Nephron (organoid): ENCODE results near the gene RAMP2.

Experiments
- H3K27ac Mint-ChIP-seq, 3 experiments: 2 replicates each; pipeline ENCODE4 v1.8.0; 2020; ENCODE audit warnings: mixed read lengths in 3 of 3, mild to moderate bottlenecking in 2 of 3, moderate library complexity in 1 of 3
- H3K27me3 Mint-ChIP-seq: 2 replicates; pipeline ENCODE4 v1.8.0; 2021; ENCODE audit warnings: low read depth, mild to moderate bottlenecking, moderate library complexity, mixed read lengths
- H3K36me3 Mint-ChIP-seq: 2 replicates; pipeline ENCODE4 v1.8.0; 2020; ENCODE audit warnings: low read depth, mixed read lengths
- H3K4me1 Mint-ChIP-seq: 2 replicates; pipeline ENCODE4 v1.8.0; 2020; ENCODE audit warnings: mixed read lengths
- H3K4me3 Mint-ChIP-seq, 3 experiments: 2 replicates each; pipeline ENCODE4 v1.8.0; 2020; ENCODE audit warnings: mild to moderate bottlenecking in 3 of 3, mixed read lengths in 3 of 3, moderate library complexity in 2 of 3
- H3K9me3 Mint-ChIP-seq: 2 replicates; pipeline ENCODE4 v1.8.0; 2020; ENCODE audit warnings: mixed read lengths
- CTCF ChIP-seq, 3 experiments: fragments of 200-600 bp; sonication (generic); IDR thresholded peaks; one replicate each; pipeline ENCODE4 v1.5.0; 2021; ENCODE audit warnings: antibody characterized with exemption in 3 of 3; ENCODE audit not compliant: unreplicated experiment in 3 of 3

The RAMP2 gene

GRCh38 chr17:42775534-42776098 lies 14.6 kb downstream of the RAMP2 start:
- no peak overlapping the region for H3K27ac Mint-ChIP-seq
- H3K36me3 Mint-ChIP-seq: peaks cover 25% of the 10 kb centered on the region
- peaks cover 9% of the 10 kb centered on the region for H3K27me3 Mint-ChIP-seq
- peaks cover 21% of the 10 kb centered on the region for H3K4me1 Mint-ChIP-seq
- no peaks in the 10 kb centered on the region for H3K9me3 Mint-ChIP-seq
- no peak for TF ChIP-seq CTCF (IDR thresholded peaks at IDR 0.05; ENCODE audit: unreplicated experiment in 3 of 3)
- H3K4me3 Mint-ChIP-seq: peak overlapping the region; percentile 99 to 100 (median 99)

GRCh38 chr17:42778570-42778969 lies 17.5 kb downstream of the RAMP2 start:
- peaks cover 14% of the 10 kb centered on the region for H3K4me1 Mint-ChIP-seq

GRCh38 chr17:42779304-42779935 lies 18.4 kb downstream of the RAMP2 start:
- peak overlapping the region; percentile 28 to 84 (median 67) for H3K27ac Mint-ChIP-seq

More at GRCh38 chr17:42778570-42778969, 17.5 kb downstream of the RAMP2 start:
- H3K36me3 Mint-ChIP-seq: peaks cover 25% of the 10 kb centered on the region
- peak overlapping the region; percentile 39 to 46 (median 40) for H3K4me3 Mint-ChIP-seq
- no peak for TF ChIP-seq CTCF (IDR thresholded peaks at IDR 0.05; ENCODE audit: unreplicated experiment in 3 of 3)
- peak overlapping the region in 1 of 3 experiments; percentile 84 for H3K27ac Mint-ChIP-seq
- no peaks in the 10 kb centered on the region for H3K9me3 Mint-ChIP-seq
- H3K27me3 Mint-ChIP-seq: peaks cover 35% of the 10 kb centered on the region

GRCh38 chr17:42779936-42780850 lies 19.2 kb downstream of the RAMP2 start, which contains the start of gene WNK4:
WNK4 (plus strand) TSS chr17:42780610; CDS start chr17:42780699, 89 bp downstream.
- no peak for TF ChIP-seq CTCF (IDR thresholded peaks at IDR 0.05; ENCODE audit: unreplicated experiment in 3 of 3)
- H3K4me1 Mint-ChIP-seq: peaks cover 15% of the 10 kb centered on the region
- H3K36me3 Mint-ChIP-seq: peaks cover 25% of the 10 kb centered on the region
- no peaks in the 10 kb centered on the region for H3K9me3 Mint-ChIP-seq
- peak within 1 kb of the TSS; percentile 69 to 82 (median 81) for H3K4me3 Mint-ChIP-seq
- H3K27me3 Mint-ChIP-seq: peaks cover 43% of the 10 kb centered on the region
- H3K27ac Mint-ChIP-seq: peak within 1 kb of the TSS; percentile 28 to 84 (median 67)

More at GRCh38 chr17:42779304-42779935, 18.4 kb downstream of the RAMP2 start:
- no peak for TF ChIP-seq CTCF (IDR thresholded peaks at IDR 0.05; ENCODE audit: unreplicated experiment in 3 of 3)
- Mint-ChIP-seq H3K36me3 (peaks cover 25% of the 10 kb centered on the region), H3K27me3 (peaks cover 37% of the 10 kb centered on the region), H3K4me3 (peak overlapping the region; percentile 69 to 82 (median 81)), H3K4me1 (peaks cover 15% of the 10 kb centered on the region), H3K9me3 (no peaks in the 10 kb centered on the region)

- Mint-ChIP-seq H3K27me3 (peaks cover 43% of the 10 kb centered on the region), H3K27ac (no peak overlapping the region), H3K4me1 (peaks cover 15% of the 10 kb centered on the region), H3K36me3 (peaks cover 22% of the 10 kb centered on the region), H3K9me3 (no peaks in the 10 kb centered on the region), H3K4me3 (peak overlapping the region; percentile 54 to 72 (median 68))
- TF ChIP-seq CTCF (IDR thresholded peaks at IDR 0.05; ENCODE audit: unreplicated experiment in 3 of 3): no peak
Measured at GRCh38 chr17:42780851-42781638, 20.0 kb downstream of the RAMP2 start.
